HG03039 (cell line): ENCODE data around the gene TMC7.

Experiments used
- ATAC-seq: cut with Tn5 transposase; IDR thresholded peaks from one replicate; pipeline ENCODE4 v1.9.1; 2021; ENCODE audit warnings: mild to moderate bottlenecking, moderate library complexity; ENCODE audit not compliant: unreplicated experiment

TMC7 gene

DNA sequence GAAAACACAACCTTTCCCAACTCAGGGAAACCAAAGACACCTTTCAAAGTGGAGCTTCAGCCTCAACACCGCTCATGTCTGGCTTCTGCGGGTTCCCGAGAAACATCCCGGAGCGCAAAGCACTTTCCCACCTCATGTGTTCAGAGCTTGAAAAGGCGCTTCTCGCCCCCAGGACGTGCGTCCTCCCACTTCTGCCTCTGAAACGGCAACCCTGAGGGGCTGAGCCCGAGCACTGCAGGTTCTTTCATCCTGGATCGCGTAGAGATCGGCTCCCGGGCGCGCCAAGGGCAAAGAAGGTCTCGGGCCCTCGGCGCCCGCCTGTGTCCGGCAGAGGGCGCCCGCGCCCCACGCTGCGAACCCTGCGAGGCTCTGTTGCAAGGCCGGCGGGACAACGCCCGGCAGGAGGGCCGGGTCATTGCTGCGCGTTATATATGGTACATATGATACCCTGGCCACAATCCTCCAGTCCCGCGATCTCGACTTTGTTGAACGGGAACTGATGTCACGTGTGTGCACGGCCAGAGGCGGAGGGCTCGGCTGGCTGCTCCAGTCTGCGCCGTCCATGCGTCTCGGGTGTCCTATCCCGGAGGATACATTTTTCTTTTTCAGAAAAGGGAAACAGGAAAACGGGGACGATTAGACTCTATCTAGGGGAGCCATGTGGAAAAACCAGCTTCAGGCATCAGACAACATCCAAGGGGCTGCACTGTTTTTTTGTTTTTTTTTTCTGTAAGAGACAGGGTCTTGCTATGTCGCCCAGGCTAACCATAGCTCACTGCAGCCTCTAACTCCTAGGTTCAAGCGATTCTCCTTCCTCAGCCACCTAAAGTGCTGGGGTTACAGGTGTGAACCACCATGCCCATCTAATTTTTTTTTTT is 102.8 kb downstream of the TMC7 start:
- peak; percentile 62 for ATAC-seq

DNA sequence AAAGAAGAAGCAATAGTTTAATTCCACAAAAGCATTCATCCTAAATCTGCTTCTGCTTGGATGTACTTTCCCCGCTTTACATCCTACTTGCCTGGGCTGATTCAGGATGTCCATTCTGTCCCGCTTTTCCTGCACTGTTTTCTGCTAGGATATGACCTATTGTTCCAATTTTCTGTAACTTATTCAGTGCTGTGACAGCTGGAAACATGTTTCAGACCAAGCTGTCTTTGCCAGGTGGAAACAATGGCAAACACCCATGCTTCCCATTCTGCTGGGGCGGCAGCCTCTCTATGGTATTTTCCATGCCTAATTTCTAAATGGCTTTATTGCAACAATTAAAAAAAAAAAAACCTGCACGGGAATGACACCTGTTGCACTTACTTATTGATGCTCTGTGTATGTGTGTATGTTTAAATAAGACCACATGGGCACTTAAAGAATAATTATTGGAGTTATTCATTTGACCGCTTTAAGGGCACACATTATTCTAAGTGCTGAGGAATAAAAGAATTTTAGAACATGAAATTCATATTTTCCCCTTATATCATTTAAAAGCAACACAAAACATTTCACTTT is 104.7 kb downstream of the TMC7 start:
- no peak for ATAC-seq

DNA sequence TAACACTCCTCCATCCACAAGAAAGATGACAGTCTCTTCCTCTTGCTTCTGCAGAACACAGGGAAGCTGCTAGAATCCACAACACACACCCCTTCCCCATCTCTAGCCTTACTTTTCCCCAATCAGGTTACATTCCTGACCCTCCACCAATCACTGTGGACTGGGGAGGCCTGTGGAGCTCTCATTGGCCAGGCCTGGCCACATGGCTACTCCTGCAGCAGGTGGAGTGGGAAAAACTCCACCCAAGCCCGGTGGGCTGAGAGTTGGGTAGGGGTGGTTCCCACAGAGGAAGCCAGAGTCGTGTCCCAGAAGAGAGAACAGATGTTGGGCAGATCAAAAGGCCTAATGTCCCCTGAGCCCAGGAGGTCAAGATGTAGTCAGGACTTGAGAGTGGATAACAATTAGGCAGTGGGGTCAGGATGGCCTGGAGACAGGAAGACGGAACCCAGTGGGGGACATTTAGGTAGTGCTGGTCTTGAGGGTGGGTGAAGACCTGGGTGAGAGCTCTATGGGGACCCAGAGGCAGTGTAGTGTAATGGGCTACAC is 105.7 kb downstream of the TMC7 start:
- no peak for ATAC-seq

DNA sequence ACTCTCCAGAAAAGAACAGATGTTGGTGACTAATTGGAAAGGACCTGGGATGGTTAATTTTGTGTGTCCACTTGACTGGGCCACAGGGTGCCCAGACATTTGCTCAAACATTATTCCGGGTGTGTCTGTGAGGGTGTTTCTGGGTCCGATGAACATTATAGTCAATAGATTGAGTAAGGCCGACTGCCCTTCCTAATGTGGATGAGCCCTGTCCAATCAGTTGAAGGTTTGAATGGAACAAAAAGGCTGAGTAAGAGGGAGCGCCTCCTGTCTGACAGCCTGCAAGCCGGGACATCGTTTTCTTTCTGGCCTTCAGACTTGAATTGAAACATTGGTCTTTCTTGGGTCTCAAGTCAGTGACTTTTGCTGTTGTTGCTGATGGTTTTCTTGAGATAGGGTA is 107.2 kb downstream of the TMC7 start:
- ATAC-seq: no peak

DNA sequence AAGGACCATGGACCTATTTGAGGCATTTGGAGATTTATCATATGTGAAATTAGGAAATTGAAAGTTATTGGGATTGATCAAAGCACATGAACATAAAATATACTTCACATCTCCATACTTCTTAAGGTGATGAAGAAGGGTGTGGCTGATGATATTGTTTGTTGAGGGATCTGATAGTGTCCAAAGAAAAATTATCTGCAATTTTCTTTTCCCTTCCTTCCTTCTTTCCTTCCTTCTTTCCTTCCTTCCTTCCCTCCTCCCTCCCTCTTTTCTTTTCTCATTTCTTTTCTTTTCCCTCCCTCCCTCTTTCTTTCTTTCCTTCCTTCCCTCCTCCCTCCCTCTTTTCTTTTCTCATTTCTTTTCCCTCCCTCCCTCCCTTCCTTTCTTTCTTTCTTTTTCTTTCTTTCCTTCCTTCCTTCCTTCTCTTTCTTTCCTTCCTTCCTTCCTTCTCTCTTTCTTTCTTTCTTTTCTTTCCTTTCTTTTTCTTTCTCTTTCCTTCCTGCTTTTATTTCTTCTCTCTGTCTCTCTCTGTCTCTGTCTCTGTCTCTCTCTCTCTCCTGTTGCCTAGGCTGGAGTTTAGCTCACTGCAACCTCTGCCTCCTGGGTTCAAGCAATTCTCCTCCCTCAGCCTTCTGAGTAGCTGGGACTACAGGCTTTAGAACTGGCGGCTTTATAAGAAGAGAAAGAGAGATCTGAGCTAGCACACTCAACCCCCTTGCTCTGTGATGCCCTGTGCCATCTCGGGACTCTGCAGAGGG is 109.1 kb downstream of the TMC7 start:
- ATAC-seq: no peak

DNA sequence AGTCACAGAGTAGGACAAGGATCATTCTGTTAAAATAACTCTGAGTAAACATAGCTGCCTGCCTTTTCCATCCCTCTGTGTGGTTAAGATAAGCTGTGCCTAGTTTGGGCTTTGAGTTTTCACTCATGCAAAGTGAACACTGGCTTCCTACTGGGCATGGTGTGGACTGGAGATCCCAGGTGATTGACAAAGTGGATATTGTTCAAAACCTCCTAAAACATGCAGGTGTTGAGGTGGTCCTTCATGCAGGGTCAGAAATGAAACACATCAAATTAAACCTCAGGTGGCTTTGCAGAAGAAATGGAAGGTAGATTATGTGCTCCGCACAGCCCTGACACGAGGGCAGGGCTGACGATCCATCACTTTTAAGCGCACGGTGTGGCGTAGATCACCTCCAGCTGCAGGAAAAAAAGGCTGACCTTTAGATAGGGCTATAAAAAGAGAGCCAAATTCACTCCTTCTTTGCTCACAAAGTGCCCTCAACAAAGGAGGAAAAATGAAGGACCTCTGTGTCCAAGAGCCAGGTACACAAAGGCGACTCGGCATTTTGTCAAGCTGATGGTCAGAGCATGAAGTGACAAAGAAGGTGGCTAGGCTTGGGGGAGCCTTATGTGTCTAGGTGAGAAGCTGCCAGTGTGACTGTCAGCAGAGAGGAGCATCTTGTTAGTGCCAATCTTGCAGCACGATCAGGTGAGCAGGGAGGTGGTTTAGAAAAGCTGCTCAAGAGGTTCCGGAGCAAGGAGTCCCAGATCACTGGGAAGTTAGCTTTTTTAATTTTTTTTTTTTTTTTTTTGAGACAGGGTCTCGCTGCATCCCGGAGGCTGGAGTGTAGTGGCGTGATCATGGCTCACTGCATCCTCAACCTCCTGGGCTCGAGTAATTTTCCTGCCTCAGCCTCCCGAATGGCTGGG is 110.2 kb downstream of the TMC7 start:
- ATAC-seq: no peak

DNA sequence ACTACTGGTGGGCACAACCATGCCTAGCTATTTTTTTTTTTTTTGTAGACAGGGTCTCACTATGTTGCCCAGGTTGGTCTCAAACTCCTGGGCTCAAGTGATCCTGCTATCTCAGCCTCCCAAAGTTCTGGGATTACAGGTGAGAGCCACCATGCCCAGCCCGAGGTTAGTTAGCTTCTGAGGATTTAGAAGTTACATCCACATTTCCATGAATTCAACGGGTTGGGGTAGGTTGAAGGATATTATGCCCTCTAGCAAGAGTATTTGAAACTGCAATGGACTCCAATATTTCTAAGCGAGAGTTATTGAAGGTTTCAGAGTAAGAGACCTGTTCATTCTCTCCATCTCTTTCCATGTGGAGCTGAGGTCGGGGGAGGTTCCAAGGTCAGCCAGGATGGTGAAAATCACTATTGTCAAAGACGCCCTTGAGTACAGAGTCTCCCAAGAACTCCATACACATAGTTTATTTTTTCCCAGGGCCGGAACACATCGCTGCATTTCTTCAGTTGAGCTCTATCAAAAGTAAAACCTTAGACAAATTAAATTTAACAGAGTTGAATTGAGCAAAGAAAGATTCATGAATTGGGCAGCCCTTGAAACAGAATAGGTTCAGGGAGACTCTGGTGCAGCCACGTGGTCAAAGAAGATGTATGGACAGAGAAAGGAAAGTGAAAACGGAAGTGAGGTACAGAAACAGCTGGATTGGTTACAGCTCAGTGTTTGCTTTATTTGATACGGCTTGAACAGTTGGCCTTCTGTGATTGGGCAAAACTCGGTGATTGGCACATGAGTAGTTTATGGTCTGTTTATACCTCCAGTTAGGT is 111.0 kb downstream of the TMC7 start:
- ATAC-seq: no peak

DNA sequence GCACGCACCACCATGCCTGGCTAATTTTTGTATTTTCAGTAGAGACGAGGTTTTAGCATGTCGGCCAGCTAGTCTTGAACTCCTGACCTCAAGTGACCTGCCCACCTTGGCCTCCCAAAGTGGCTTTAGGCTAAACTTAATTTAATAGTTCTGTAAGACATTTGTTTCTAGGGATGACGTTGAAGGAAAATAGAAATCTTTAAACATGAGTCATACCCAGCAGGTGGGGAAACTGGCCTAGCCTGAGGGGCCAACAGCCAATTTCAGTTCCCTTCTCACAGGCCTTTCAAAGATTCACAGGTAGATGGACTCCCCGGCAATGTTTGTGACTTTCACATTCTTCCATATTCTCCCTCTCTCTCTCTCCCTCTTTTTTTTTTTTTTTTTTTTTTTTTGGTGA is 111.9 kb downstream of the TMC7 start:
- no peak for ATAC-seq

DNA sequence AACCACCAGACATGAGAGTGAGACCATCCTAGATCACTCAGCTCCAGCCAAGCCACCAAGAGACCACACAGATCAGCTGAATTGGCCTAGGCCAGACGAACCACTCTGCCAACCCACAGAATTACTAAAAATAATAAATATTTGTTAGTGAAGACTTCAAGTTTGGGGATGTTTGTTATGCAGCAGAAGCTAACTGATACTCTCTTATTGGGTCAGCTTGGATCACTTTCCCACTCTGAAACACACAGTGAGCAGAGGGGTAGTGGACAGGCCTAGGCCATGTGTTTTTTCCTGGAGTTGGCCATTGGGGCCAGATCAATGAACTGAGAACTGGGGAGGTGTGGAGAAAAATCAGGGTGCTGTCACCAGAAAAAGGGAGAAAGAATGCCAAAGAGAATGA is 114.4 kb downstream of the TMC7 start:
- ATAC-seq: no peak

DNA sequence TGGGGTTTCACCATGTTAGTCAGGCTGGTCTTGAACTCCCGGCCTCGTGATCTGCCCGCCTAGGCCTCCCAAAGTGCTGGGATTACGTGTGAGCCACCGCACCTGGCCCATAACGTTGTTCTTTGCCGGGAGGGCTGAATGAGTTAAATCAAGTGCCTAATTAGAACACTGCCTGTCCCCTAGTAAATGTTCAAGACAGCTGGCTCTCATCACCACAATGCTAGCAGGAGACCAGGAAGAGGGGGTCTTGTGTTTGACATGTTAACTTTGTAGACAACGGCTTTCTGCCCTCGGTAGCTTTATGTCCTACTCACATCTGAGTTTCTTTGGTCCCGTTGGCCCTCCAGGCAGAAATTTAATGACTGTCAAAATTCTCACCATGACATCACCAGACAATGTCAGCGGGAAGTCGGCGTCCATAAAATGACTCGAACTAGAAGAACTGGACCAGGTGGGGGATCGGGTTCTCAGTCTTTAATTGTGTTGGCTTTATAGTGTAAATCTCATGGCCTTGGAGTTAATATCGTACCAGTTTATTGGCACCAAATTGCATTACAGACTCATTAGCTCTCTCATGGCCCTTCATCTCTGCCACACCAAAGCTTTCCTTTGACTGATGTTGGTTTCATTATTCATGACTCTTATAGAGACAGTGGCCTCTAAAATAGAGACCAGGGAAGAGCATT is 118.6 kb downstream of the TMC7 start:
- ATAC-seq: no peak

DNA sequence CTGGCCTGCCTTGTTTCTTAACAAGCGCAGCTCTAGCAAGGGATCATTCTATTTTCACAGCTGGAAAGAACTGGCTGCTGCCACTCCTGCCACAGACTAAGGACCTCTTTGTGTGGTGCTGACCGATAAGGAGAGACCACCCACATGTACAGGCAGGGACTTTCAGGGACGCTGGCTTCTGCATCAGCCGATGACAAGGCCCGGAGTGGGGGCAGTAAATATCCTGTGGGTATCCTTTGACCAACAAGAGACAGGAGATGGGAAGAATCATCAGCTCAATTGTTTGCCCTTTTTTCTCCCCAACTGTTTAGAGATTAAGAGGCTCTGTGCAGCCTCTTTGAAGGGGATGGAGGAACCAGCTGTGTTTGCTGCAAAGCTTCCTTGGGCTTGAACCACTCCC is 120.9 kb downstream of the TMC7 start:
- ATAC-seq: no peak

DNA sequence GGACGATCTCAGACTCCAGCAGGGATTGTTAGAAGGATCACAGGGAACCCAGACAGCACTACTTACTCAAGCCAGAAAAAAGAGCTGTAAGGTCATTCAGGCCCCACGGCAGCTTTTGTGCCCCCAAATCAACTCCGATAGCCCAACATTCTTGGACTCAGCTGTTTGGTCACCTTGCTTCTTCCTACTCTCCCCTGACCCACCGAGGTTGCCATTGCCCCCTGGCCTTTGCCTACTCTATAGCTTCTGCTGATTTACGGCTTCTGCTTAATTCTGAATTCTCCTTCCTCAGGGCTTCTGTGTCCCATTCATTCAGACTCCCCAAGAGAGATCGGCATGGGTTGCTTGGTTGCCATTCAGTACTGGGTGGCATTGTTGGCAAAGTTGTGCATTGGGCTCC is 121.4 kb downstream of the TMC7 start:
- no peak for ATAC-seq

DNA sequence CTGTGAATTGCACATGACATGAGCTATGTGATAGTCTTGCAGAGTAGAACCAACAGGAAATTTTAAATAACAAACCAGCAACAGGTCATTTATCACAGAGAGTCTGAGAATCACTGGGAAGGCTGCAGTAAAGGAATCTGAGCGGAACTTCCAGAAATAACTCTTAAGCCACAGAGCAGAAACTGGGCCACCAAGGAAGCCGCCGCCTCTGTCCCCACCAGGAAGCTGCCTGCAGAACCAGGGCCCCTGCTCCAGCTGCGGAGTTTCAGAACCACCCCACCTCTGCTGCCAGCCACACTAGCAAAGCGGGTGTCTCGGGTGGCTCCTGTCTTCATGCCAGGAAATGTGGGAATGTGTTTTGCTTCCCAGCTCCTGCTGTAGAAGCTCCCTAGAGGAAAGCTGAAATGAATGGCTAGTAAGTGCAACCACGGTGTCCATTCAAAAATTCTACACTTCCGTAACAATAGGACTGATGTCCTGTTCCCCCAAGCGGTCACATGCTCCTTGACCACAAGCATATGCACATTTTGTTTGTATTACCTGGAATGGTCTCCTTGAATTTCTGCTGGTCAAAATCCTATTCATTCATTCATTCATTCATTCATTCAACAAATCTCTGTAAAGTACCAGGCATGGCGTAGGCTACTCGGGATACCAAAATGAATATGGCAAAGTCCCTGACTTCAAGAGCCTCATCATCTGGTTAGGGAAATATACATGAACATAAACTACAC is 122.3 kb downstream of the TMC7 start:
- ATAC-seq: no peak

DNA sequence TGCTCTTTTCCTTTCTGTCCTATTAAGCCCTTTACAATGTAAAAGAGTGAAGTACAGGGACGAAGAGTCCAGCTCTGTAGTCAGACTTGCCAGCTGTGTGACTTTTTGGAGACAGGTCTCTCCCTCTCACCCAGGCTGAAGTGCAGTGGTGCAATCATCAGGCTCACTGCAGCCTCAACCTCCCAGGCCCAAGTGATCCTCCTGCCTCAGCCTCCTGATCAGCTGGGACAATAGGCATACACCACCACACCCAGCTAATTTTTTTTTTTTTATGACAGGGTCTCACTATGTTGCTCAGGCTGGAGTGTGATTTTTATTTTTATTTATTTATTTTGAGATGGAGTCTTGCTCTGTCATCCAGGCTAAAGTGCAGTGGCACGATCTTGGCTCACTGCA is 122.9 kb downstream of the TMC7 start:
- ATAC-seq: no peak

DNA sequence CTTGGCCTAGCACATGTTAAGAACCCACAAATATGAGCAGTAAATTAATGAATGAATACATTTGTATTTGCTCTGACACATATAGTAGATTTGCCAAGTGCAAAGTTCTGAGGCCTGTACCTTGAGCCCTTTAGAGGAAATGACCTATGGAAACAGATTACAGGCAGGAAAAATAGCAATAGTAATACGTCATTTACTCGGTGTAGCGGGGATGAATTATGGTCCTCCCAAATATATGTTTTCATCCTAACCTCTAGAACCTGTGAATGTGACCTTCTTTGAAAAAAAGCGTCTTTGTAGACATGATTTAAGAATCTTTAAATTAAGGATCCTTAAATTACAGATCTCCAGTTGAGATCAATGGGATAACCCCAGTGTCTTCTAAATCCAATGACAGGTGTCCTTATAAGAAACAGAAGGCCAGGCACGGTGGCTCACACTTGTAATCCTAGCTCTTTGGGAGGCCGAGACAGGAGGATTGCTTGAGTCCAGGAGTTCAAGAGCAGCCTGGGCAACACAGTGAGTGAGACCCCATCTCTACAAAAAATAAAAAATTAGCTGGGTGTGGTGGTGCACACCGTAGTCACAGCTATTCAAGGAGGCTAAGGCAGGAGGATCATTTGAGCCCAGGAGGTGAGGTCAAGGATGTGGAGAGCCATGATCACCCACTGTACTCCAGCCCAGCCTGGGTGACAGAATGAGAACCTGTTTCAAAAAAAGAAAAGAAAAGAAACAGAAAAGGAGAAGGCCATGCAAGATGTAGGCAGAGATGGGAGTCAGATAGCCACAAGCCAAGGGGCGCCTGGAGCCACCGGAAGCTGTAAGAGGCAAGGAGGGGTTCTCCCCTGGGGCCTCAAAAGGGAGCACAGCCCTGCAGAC is 124.9 kb downstream of the TMC7 start:
- ATAC-seq: no peak

DNA sequence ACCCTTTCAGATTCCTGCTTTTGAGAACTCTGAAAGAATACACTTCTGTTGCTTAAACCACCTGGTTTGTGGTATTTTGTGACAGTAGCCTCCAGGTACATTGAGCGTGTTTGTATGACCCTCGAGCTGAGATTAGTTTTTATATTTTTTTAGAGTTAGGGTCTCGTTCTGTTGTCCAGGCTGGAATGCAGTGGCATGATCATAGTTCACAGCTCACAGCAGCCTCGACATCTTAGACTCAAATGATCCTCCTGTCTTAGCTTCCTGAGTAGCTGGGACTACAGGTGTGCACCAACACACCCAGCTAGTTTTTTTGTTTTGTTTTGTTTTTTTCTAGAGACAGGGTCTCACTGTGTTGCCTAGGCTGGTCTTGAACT is 125.5 kb downstream of the TMC7 start:
- ATAC-seq: no peak

DNA sequence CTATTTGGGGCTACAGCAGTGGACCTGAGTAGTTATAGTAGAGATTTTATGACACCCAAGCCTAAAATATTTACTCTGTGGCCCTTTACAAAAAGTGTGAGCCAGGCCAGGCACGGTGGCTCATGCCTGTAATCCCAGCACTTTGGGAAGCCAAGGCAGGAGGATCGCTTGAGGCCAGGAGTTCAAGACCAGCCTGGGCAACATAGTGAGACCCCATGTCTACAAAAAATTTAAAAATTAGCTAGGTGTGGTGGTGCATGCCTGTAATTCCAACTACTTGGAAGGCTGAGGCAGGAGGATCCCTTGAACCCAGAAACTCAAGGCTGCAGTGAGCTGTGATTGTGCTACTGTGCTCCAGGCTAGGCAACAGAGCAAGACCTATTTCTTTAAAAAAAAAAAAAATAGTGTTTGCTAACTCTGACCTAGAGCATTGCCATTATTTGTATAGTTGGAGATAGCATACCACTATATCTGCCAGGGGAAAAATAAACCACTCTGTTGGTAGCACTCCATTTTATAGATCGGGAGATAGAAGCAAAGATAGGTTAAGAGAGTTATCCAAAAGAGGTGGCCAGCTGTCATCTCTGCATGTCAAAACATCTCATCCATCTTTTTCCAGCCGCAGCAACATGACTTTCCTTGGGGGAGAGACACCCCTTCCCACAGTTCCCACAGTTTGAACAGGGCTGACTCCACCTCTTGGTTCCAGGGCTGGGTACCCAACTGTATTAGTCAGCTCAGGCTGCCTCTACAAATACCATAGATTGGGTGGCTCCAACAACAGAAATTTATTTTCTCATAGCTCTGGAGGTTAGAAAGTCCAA is 127.0 kb downstream of the TMC7 start:
- no peak for ATAC-seq
